Effector memory CD4-positive, alpha-beta T cell (primary cell): ENCODE measurements around the gene B2M.

Source experiments
- DNase-seq, 3 donors: peaks; one replicate each; pipeline ENCODE4 v3.0.0-alpha.2; 2020
- H3K27ac ChIP-seq: 2 replicates; pipeline ENCODE4 v1.7.0; 2013; ENCODE audit warnings: mild to moderate bottlenecking, low read length, moderate library complexity; ENCODE audit not compliant: insufficient read depth, poor library complexity, severe bottlenecking
- H3K27me3 ChIP-seq: replicated peaks from 2 replicates; pipeline ENCODE4 v1.7.0; 2013; ENCODE audit warnings: mild to moderate bottlenecking, low read length; ENCODE audit not compliant: insufficient read depth, control insufficient read depth, poor library complexity, severe bottlenecking
- H3K36me3 ChIP-seq: 2 replicates; pipeline ENCODE4 v1.7.0; 2013; ENCODE audit warnings: mild to moderate bottlenecking, low read length, moderate library complexity; ENCODE audit not compliant: control insufficient read depth, insufficient read depth
- H3K4me1 ChIP-seq: 2 replicates; pipeline ENCODE4 v1.7.0; 2013; ENCODE audit warnings: low read length, mild to moderate bottlenecking; ENCODE audit not compliant: control insufficient read depth, insufficient read depth, poor library complexity, severe bottlenecking
- H3K4me3 ChIP-seq: 2 replicates; pipeline ENCODE4 v1.7.0; 2013; ENCODE audit warnings: low read length, low read depth, mild to moderate bottlenecking; ENCODE audit not compliant: insufficient read depth, poor library complexity, severe bottlenecking
- H3K9me3 ChIP-seq: 2 replicates; pipeline ENCODE4 v1.7.0; 2013; ENCODE audit warnings: mild to moderate bottlenecking, low read length, moderate library complexity; ENCODE audit not compliant: control insufficient read depth

B2M gene

GRCh38 chr15:44765036-44765435 is 53.7 kb downstream of the B2M start:
- DNase-seq = no peak
- Histone ChIP-seq H3K4me3 (no peak overlapping the region), H3K27ac (no peak overlapping the region), H3K27me3 (no peaks in the 10 kb centered on the region), H3K4me1 (no peaks in the 10 kb centered on the region), H3K36me3 (no peaks in the 10 kb centered on the region), H3K9me3 (no peaks in the 10 kb centered on the region)
